Measurements from ENCODE around the gene ARHGAP6.
"Not testable (repeated sequence)": the region's sequence is repeated elsewhere in the genome, so short reads cannot be mapped to it uniquely, and the experiment has no call there.

ARHGAP6 gene

GRCh38 chrX:11567528-11568220 lies 98.0 kb downstream of the ARHGAP6 start:
- DNase-seq, result no peak

- no peak for DNase-seq
These were observed 98.9 kb downstream of the ARHGAP6 start for GRCh38 chrX:11566789-11567188.

- no peak for DNase-seq
These were observed 99.5 kb downstream of the ARHGAP6 start for GRCh38 chrX:11566173-11566572.

GRCh38 chrX:11564546-11564945 lies 101.2 kb downstream of the ARHGAP6 start:
- no peak for DNase-seq

- DNase-seq, result no peak
These were observed 103.2 kb downstream of the ARHGAP6 start for GRCh38 chrX:11562570-11562969.

- DNase-seq, result peak; percentile 14
These were observed 106.7 kb downstream of the ARHGAP6 start for GRCh38 chrX:11558972-11559371.

- no peak for DNase-seq
These were observed 108.6 kb downstream of the ARHGAP6 start for GRCh38 chrX:11557120-11557519.

GRCh38 chrX:11555759-11556158 lies 110.0 kb downstream of the ARHGAP6 start:
- no peak for DNase-seq

- no peak for DNase-seq
These were observed 112.1 kb downstream of the ARHGAP6 start for GRCh38 chrX:11553594-11553993.

- DNase-seq, result no peak
These were observed 114.6 kb downstream of the ARHGAP6 start for GRCh38 chrX:11551151-11551550.

GRCh38 chrX:11546917-11547316 lies 118.8 kb downstream of the ARHGAP6 start:
- DNase-seq, result no peak

- DNase-seq, result no peak
These were observed 122.5 kb downstream of the ARHGAP6 start for GRCh38 chrX:11543249-11543648.

GRCh38 chrX:11541510-11541909 lies 124.2 kb downstream of the ARHGAP6 start:
- no peak for DNase-seq

GRCh38 chrX:11540532-11541377 lies 125.0 kb downstream of the ARHGAP6 start:
- no peak for DNase-seq

- DNase-seq, result no peak
These were observed 128.6 kb downstream of the ARHGAP6 start for GRCh38 chrX:11537141-11537540.

- DNase-seq, result no peak
These were observed 130.4 kb downstream of the ARHGAP6 start for GRCh38 chrX:11535156-11535919.

GRCh38 chrX:11533199-11533651 lies 132.5 kb downstream of the ARHGAP6 start:
- DNase-seq, result no peak

GRCh38 chrX:11532291-11533078 lies 133.2 kb downstream of the ARHGAP6 start:
- DNase-seq, result no peak

GRCh38 chrX:11531226-11531625 lies 134.5 kb downstream of the ARHGAP6 start:
- DNase-seq, result no peak

- DNase-seq, result no peak
These were observed 135.1 kb downstream of the ARHGAP6 start for GRCh38 chrX:11530621-11531020.

- no peak for DNase-seq
These were observed 137.1 kb downstream of the ARHGAP6 start for GRCh38 chrX:11528623-11529022.

GRCh38 chrX:11525685-11526084 lies 140.0 kb downstream of the ARHGAP6 start:
- no peak for DNase-seq

GRCh38 chrX:11519234-11519633 lies 146.5 kb downstream of the ARHGAP6 start:
- DNase-seq, result not testable (repeated sequence)

Data from activated T-cell treated with anti-CD3 and anti-CD28 coated beads for 4 hours (primary cell).